GM12801 (cell line): ENCODE data around the gene WNT10A.

ENCODE experiments used
- TF ChIP-seq, protein P1 (sequence below): IDR thresholded peaks from one replicate; pipeline ENCODE4 v1.5.1; 2011; ENCODE audit warnings: control low read depth; ENCODE audit not compliant: insufficient read length; ENCODE audit errors: extremely low read depth

Gene WNT10A

GRCh38 chr2:218893349-218894150 lies 12.9 kb downstream of the WNT10A start:
- TF ChIP-seq, protein P1, sequence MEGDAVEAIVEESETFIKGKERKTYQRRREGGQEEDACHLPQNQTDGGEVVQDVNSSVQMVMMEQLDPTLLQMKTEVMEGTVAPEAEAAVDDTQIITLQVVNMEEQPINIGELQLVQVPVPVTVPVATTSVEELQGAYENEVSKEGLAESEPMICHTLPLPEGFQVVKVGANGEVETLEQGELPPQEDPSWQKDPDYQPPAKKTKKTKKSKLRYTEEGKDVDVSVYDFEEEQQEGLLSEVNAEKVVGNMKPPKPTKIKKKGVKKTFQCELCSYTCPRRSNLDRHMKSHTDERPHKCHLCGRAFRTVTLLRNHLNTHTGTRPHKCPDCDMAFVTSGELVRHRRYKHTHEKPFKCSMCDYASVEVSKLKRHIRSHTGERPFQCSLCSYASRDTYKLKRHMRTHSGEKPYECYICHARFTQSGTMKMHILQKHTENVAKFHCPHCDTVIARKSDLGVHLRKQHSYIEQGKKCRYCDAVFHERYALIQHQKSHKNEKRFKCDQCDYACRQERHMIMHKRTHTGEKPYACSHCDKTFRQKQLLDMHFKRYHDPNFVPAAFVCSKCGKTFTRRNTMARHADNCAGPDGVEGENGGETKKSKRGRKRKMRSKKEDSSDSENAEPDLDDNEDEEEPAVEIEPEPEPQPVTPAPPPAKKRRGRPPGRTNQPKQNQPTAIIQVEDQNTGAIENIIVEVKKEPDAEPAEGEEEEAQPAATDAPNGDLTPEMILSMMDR, result no peak

DNA sequence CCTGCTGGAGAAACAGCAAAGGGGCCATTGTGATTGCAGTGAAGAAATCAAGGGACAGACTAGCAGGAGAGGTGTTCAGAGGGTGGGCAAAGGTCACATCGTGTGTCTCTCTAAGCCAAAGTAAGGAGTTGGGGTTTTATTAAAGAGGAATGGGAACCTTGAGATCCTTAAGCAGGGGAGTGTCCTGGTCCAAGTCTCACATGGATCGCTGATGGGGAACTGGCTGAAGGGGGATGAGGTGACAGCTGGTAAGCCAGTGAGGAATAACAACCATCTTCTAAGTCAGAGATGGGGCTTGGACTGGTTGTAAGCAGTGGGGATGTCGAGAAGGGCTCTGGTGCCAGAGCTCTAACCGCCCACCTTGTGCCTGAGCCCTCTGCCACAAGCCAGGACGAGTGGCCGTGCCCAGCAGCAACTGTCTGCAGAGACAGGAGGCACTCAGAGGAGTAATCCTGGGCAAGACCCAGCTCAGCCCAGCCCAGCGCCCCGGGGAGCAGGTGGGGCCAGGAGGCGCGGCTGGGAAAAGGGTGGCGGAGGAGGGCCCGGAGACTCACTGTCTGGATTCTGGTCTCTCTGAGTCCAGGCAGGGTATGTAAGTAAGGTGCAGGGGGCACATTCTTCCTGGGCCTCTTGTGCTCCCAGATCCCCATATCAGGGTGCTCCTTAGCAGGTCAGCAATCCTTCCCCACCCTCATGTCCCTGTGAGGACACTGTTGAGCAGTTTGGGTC lies 13.7 kb downstream of the WNT10A start:
- TF ChIP-seq, protein P1, result no peak

DNA sequence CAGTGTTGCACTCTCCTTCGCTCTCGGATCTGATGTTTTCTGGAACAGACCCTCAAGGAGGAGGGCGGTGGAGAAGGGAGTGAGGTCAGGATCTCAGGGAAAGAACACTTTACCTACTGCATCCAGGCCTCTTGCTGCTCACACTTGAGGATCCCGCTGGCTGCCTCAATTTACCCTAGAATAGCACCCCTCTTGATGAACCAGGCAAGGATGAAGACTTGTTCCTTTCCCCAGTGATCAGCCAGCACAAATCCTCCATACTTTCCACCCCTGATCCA lies 14.2 kb downstream of the WNT10A start:
- TF ChIP-seq, protein P1, result no peak

- TF ChIP-seq, protein P1, result no peak
These were observed 14.7 kb downstream of the WNT10A start for GRCh38 chr2:218895326-218895725.

GRCh38 chr2:218895759-218896500 lies 15.3 kb downstream of the WNT10A start:
- TF ChIP-seq, protein P1, result no peak

GRCh38 chr2:218896501-218897393 lies 16.1 kb downstream of the WNT10A start:
- TF ChIP-seq, protein P1, result no peak
